Neural progenitor cell (in vitro differentiated cells): ENCODE results near the gene LMNB1. TPM values are rescaled to one million over a fixed set of nuclear protein-coding genes. Genes with fewer than 3 reads are reported as not detected.

Experiments
- DNase-seq: peaks from one replicate; pipeline ENCODE4 v3.0.0-alpha.2; 2016; ENCODE audit warnings: low spot score
- H2AFZ ChIP-seq: fragments of 200-600 bp; sonication (generic); replicated peaks from 2 replicates; pipeline ENCODE4 v1.6.1; 2016; ENCODE audit warnings: antibody characterized with exemption
- H3F3A ChIP-seq: fragments of 200-600 bp; sonication (generic); 2 replicates; pipeline ENCODE4 v1.6.1; 2016; ENCODE audit warnings: antibody characterized with exemption, low read depth
- H3K27ac ChIP-seq: fragments of 200-600 bp; sonication (generic); 2 replicates; pipeline ENCODE4 v1.5.1; 2016; ENCODE audit warnings: mild to moderate bottlenecking
- H3K27me3 ChIP-seq: fragments of 200-600 bp; sonication (generic); 2 replicates; pipeline ENCODE4 v1.6.1; 2016; ENCODE audit warnings: mild to moderate bottlenecking, moderate library complexity
- H3K36me3 ChIP-seq: fragments of 200-600 bp; sonication (generic); 2 replicates; pipeline ENCODE4 v1.5.1; 2016
- H3K4me1 ChIP-seq: fragments of 200-600 bp; sonication (generic); 2 replicates; pipeline ENCODE4 v1.6.1; 2016; ENCODE audit warnings: mixed run types
- H3K4me2 ChIP-seq: fragments of 200-600 bp; sonication (generic); 2 replicates; pipeline ENCODE4 v1.6.1; 2016
- H3K4me3 ChIP-seq: fragments of 200-600 bp; sonication (generic); 2 replicates; pipeline ENCODE4 v1.5.1; 2016
- H3K79me2 ChIP-seq: fragments of 200-600 bp; sonication (generic); 2 replicates; pipeline ENCODE4 v1.6.1; 2016; ENCODE audit warnings: low read depth
- H3K9ac ChIP-seq: fragments of 200-600 bp; sonication (generic); 2 replicates; pipeline ENCODE4 v1.6.1; 2016
- H3K9me3 ChIP-seq: fragments of 200-600 bp; sonication (generic); 2 replicates; pipeline ENCODE4 v1.5.1; 2016; ENCODE audit warnings: low read depth
- H4K20me1 ChIP-seq: fragments of 200-600 bp; sonication (generic); 2 replicates; pipeline ENCODE4 v1.6.1; 2016; ENCODE audit warnings: low read depth
- H3K27ac Mint-ChIP-seq: 3 replicates; pipeline ENCODE4 v1.8.0; 2021; ENCODE audit warnings: mixed read lengths
- H3K27me3 Mint-ChIP-seq: 2 replicates; pipeline ENCODE4 v1.8.0; 2022; ENCODE audit warnings: low read depth, mild to moderate bottlenecking, inconsistent platforms, moderate library complexity, mixed read lengths; ENCODE audit not compliant: insufficient read depth
- H3K36me3 Mint-ChIP-seq: 3 replicates; pipeline ENCODE4 v1.8.0; 2021; ENCODE audit warnings: mixed read lengths
- H3K4me1 Mint-ChIP-seq: 3 replicates; pipeline ENCODE4 v1.8.0; 2021; ENCODE audit warnings: mixed read lengths
- H3K4me3 Mint-ChIP-seq: 3 replicates; pipeline ENCODE4 v1.8.0; 2021; ENCODE audit warnings: mild to moderate bottlenecking, moderate library complexity, mixed read lengths
- H3K9me3 Mint-ChIP-seq: 3 replicates; pipeline ENCODE4 v1.8.0; 2020; ENCODE audit warnings: mixed read lengths
- EZH2 ChIP-seq: fragments of 200-600 bp; sonication (generic); IDR thresholded peaks from 2 replicates; pipeline ENCODE4 v1.6.1; 2017; ENCODE audit warnings: antibody characterized with exemption, mild to moderate bottlenecking, moderate library complexity
- EZH2phosphoT487 ChIP-seq: fragments of 200-600 bp; sonication (generic); IDR thresholded peaks from 2 replicates; pipeline ENCODE4 v1.6.1; 2017; ENCODE audit warnings: antibody characterized with exemption
- small RNA-seq: library from RNA; depleted of rRNA; stranded (forward); fragments of <200 nt; gene quantifications from one replicate; pipeline ENCODE3, GENCODE V24; 2015
- total RNA-seq: library from RNA; depleted of rRNA; stranded (reverse); fragments of >200 nt; gene quantifications from 2 replicates; pipeline ENCODE4 v1.2.3, GENCODE V29; 2015; ENCODE audit warnings: low replicate concordance
- TF ChIP-seq, protein P1 (sequence below): fragments of 200-600 bp; sonication (generic); IDR thresholded peaks from 2 replicates; pipeline ENCODE4 v1.5.1; 2017; ENCODE audit warnings: antibody characterized with exemption, mild to moderate bottlenecking

Gene LMNB1
- total RNA-seq, 1 donor from 2014 or later: 245 TPM

DNA sequence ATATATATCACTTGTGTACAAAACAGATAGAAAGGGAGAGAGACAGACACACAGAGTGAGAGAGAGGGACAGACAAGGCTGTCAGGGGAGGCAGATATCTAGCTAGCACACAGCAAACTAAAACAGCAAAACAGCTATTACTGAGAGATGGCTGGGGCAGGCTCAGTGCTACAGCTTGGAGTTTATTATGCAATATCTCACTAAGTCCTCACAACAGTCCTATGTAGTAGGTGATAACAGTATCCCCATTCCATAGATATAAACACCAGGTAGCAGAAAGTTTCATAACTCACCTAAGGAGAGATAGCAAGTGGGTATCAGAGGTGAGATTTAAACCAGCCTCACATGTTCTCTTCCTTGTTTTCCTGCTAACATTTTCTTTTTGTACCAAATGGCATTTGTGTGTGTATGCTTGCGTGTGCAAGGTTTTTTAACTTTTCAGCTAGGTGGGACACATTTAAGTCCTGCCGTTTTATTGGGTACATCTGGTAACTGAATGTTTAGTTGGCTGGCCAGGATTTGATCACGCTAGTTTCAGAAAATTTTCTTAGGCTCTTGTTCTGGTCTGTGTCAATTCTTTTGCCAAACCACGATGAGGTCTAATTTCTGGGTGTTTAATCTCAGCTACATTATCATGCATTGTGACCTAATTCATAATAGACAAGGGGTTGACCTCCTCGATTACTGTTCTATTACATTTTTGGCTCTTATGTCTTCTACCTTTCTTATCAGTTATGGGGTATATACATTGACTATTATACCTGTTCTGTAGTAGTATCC is 105.1 kb downstream of the LMNB1 start:
- DNase-seq: no peak
- H3F3A ChIP-seq: no peaks in the 10 kb centered on the region
- Mint-ChIP-seq H3K36me3 (peaks cover 3% of the 10 kb centered on the region), H3K4me1 (peaks cover 2% of the 10 kb centered on the region), H3K4me3 (no peak overlapping the region), H3K27me3 (no peaks in the 10 kb centered on the region), H3K27ac (no peak overlapping the region), H3K9me3 (no peaks in the 10 kb centered on the region)
- no peak overlapping the region for H3K9ac ChIP-seq
- H3K9me3 ChIP-seq: no peaks in the 10 kb centered on the region
- H3K79me2 ChIP-seq: no peaks in the 10 kb centered on the region
- TF ChIP-seq EZH2: no peak
- no peak for TF ChIP-seq EZH2phosphoT487
- TF ChIP-seq, protein P1, sequence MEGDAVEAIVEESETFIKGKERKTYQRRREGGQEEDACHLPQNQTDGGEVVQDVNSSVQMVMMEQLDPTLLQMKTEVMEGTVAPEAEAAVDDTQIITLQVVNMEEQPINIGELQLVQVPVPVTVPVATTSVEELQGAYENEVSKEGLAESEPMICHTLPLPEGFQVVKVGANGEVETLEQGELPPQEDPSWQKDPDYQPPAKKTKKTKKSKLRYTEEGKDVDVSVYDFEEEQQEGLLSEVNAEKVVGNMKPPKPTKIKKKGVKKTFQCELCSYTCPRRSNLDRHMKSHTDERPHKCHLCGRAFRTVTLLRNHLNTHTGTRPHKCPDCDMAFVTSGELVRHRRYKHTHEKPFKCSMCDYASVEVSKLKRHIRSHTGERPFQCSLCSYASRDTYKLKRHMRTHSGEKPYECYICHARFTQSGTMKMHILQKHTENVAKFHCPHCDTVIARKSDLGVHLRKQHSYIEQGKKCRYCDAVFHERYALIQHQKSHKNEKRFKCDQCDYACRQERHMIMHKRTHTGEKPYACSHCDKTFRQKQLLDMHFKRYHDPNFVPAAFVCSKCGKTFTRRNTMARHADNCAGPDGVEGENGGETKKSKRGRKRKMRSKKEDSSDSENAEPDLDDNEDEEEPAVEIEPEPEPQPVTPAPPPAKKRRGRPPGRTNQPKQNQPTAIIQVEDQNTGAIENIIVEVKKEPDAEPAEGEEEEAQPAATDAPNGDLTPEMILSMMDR: no peak
- no peaks in the 10 kb centered on the region for H3K27me3 ChIP-seq
- no peaks in the 10 kb centered on the region for H4K20me1 ChIP-seq
- no peak overlapping the region for H3K27ac ChIP-seq
- no peaks in the 10 kb centered on the region for H3K36me3 ChIP-seq
- H2AFZ ChIP-seq: no peak overlapping the region
- no peak overlapping the region for H3K4me2 ChIP-seq
- no peak overlapping the region for H3K4me3 ChIP-seq
- no peaks in the 10 kb centered on the region for H3K4me1 ChIP-seq

- no peak for DNase-seq
- Histone ChIP-seq H2AFZ (no peak overlapping the region), H3K79me2 (no peaks in the 10 kb centered on the region), H3K4me3 (no peak overlapping the region), H3K27me3 (no peaks in the 10 kb centered on the region), H4K20me1 (no peaks in the 10 kb centered on the region), H3K36me3 (no peaks in the 10 kb centered on the region), H3K4me1 (no peaks in the 10 kb centered on the region), H3K27ac (no peak overlapping the region), H3K9ac (no peak overlapping the region), H3K9me3 (no peaks in the 10 kb centered on the region), H3F3A (no peaks in the 10 kb centered on the region), H3K4me2 (no peak overlapping the region)
- TF ChIP-seq, protein P1: no peak
- no peak for TF ChIP-seq EZH2phosphoT487
- TF ChIP-seq EZH2: no peak
- no peak overlapping the region for H3K27ac Mint-ChIP-seq
- H3K36me3 Mint-ChIP-seq: peaks cover 3% of the 10 kb centered on the region
- no peak overlapping the region for H3K4me3 Mint-ChIP-seq
- H3K9me3 Mint-ChIP-seq: no peaks in the 10 kb centered on the region
- H3K4me1 Mint-ChIP-seq: no peaks in the 10 kb centered on the region
- no peaks in the 10 kb centered on the region for H3K27me3 Mint-ChIP-seq
These were observed 106.8 kb downstream of the LMNB1 start for GRCh38 chr5:126883564-126884245.

DNA sequence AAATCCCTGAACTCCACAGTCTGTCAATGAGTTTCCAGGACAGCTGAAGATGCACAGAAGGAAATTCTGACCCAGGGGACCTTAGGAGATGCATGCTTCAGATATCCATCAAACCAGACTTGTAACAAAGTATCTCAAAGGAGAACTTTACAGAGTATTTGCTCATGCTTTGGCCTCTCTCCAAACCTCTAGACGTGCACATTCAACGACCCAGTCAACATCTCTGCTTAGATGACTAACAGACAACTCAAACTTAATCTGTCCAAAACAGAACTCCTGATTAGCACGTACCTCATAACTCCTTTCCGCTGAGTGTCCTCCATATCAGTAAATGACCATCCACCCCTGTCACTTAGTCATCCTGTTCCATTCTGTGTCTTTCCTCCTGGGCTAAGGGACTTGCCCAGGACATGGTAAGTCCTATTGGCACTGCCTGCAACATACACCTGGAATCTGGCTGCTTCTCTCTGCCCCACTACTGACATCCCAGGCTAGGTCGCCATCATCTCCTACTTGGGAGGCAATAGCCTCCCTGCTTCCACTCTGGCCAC is 107.4 kb downstream of the LMNB1 start:
- H4K20me1 ChIP-seq: no peaks in the 10 kb centered on the region
- no peaks in the 10 kb centered on the region for H3K27me3 ChIP-seq
- H3K36me3 ChIP-seq: no peaks in the 10 kb centered on the region
- no peaks in the 10 kb centered on the region for H3K4me1 Mint-ChIP-seq
- no peak for DNase-seq
- H3K27me3 Mint-ChIP-seq: no peaks in the 10 kb centered on the region
- no peak overlapping the region for H3K4me3 Mint-ChIP-seq
- no peaks in the 10 kb centered on the region for H3F3A ChIP-seq
- H3K9ac ChIP-seq: no peak overlapping the region
- peaks cover 3% of the 10 kb centered on the region for H3K36me3 Mint-ChIP-seq
- no peak overlapping the region for H2AFZ ChIP-seq
- H3K4me2 ChIP-seq: no peak overlapping the region
- no peak overlapping the region for H3K4me3 ChIP-seq
- H3K79me2 ChIP-seq: no peaks in the 10 kb centered on the region
- no peak overlapping the region for H3K27ac Mint-ChIP-seq
- no peaks in the 10 kb centered on the region for H3K9me3 ChIP-seq
- H3K9me3 Mint-ChIP-seq: no peaks in the 10 kb centered on the region
- no peak overlapping the region for H3K27ac ChIP-seq
- TF ChIP-seq, protein P1: no peak
- TF ChIP-seq EZH2phosphoT487: no peak
- TF ChIP-seq EZH2: no peak
- no peaks in the 10 kb centered on the region for H3K4me1 ChIP-seq

Small RNA genes within 50 kb of the gene (small RNA-seq; reads per million reads assigned to genes)
- gene RNU6-752P: not detected

Other genes with a start within 250 kb of the LMNB1 start
- 112 and 128 TPM in 2 replicates for gene ALDH7A1, start 181.9 kb upstream of the LMNB1 start, total RNA-seq
- 54.5 and 86.8 TPM in 2 replicates for gene PHAX, start 176.2 kb upstream of the LMNB1 start, total RNA-seq